Adipose tissue (tissue), 3 donors: ENCODE data around the gene HDAC3. TPM values are rescaled to one million over a fixed set of nuclear protein-coding genes. Genes with fewer than 3 reads are reported as not detected.

Experiments used
- H3K27ac ChIP-seq: one replicate; pipeline ENCODE4 v1.5.1; 2013; ENCODE audit warnings: low read depth, low read length
- WGBS, 3 donors: extraction: QIAGEN DNeasy Blood & Tissue Kit; methylation state at CpG; one replicate each; pipeline ENCODE4 v1.1.7; 2013; 5-methylcytosine and 5-hydroxymethylcytosine counted together
- polyA plus RNA-seq, 3 donors: library from polyadenylated mRNA; stranded (reverse); fragments of 200-250 nt; gene quantifications; one replicate each; pipeline ENCODE4 v1.2.3, GENCODE V29; 2013
- donor health status: healthy with polysubstance abuse.
- donor health status: Bipolar disorder and iron deficiency.
- donor health status: healthy.

The HDAC3 gene
- polyA plus RNA-seq, 3 donors, result 27.2 to 53.6 (median 35.3) TPM

GRCh38 chr5:141664733-141665461 lies 28.2 kb upstream of the HDAC3 start:
- H3K27ac ChIP-seq, result no peak overlapping the region
- WGBS, 3 donors, result 26 to 36% (median 32%) methylated on average over 13 of the region's 13 CpGs

- 84 to 87% (median 85%) methylated on average over 8 of the region's 8 CpGs for WGBS, 3 donors
Measured at GRCh38 chr5:141663506-141663905, 26.9 kb upstream of the HDAC3 start.

GRCh38 chr5:141662028-141662427 lies 25.4 kb upstream of the HDAC3 start:
- H3K27ac ChIP-seq, result no peak overlapping the region
- WGBS, 3 donors, result 80 to 85% (median 81%) methylated on average over 17 of the region's 17 CpGs

More at GRCh38 chr5:141663506-141663905, 26.9 kb upstream of the HDAC3 start:
- no peak overlapping the region for H3K27ac ChIP-seq

- 78 to 81% (median 79%) methylated on average over 8 of the region's 8 CpGs for WGBS, 3 donors
- H3K27ac ChIP-seq, result no peak overlapping the region
Measured at GRCh38 chr5:141657937-141658545, 21.4 kb upstream of the HDAC3 start.

GRCh38 chr5:141657404-141657803 lies 20.8 kb upstream of the HDAC3 start:
- no peak overlapping the region for H3K27ac ChIP-seq
- WGBS, 3 donors, result 92 to 97% (median 97%) methylated on average over 1 of the region's 1 CpG

- 87 to 97% (median 92%) methylated on average over 9 of the region's 9 CpGs for WGBS, 3 donors
- no peak overlapping the region for H3K27ac ChIP-seq
Measured at GRCh38 chr5:141656396-141656795, 19.7 kb upstream of the HDAC3 start.

GRCh38 chr5:141655020-141655419 lies 18.4 kb upstream of the HDAC3 start:
- 69 to 87% (median 87%) methylated on average over 7 of the region's 7 CpGs for WGBS, 3 donors
- H3K27ac ChIP-seq, result no peak overlapping the region

- WGBS, 3 donors, result 59 to 70% (median 67%) methylated on average over 2 of the region's 2 CpGs
- no peak overlapping the region for H3K27ac ChIP-seq
Measured at GRCh38 chr5:141654298-141654697, 17.6 kb upstream of the HDAC3 start.

- H3K27ac ChIP-seq, result no peak overlapping the region
- WGBS, 3 donors, result 53 to 66% (median 54%) methylated on average over 9 of the region's 9 CpGs
Measured at GRCh38 chr5:141651728-141652105, 15.1 kb upstream of the HDAC3 start.

GRCh38 chr5:141650851-141651727 lies 14.4 kb upstream of the HDAC3 start, which contains the start of gene FCHSD1:
Gene FCHSD1 (minus strand): TSS chr5:141651418. CDS start chr5:141651368, 50 bp downstream.
- H3K27ac ChIP-seq, result no peak within 1 kb of the TSS

GRCh38 chr5:141649972-141650371 lies 13.3 kb upstream of the HDAC3 start:
- no peak overlapping the region for H3K27ac ChIP-seq

More at GRCh38 chr5:141650851-141651727, 14.4 kb upstream of the HDAC3 start, which contains the start of gene FCHSD1:
- 4 to 5% (median 5%) methylated on average over 44 to 50 of the region's 50 CpGs for WGBS, 3 donors

- H3K27ac ChIP-seq, result no peak overlapping the region
- 93 to 97% (median 94%) methylated on average over 17 of the region's 17 CpGs for WGBS, 3 donors
Measured at GRCh38 chr5:141649056-141649688, 12.5 kb upstream of the HDAC3 start.

GRCh38 chr5:141647851-141648250 lies 11.2 kb upstream of the HDAC3 start:
- H3K27ac ChIP-seq, result no peak overlapping the region
- 82 to 93% (median 88%) methylated on average over 3 of the region's 3 CpGs for WGBS, 3 donors

- 88 to 95% (median 88%) methylated on average over 5 of the region's 5 CpGs for WGBS, 3 donors
- no peak overlapping the region for H3K27ac ChIP-seq
Measured at GRCh38 chr5:141647242-141647641, 10.6 kb upstream of the HDAC3 start.

GRCh38 chr5:141646026-141646425 lies 9.4 kb upstream of the HDAC3 start:
- WGBS, 3 donors, result 92 to 93% (median 92%) methylated on average over 6 of the region's 6 CpGs
- no peak overlapping the region for H3K27ac ChIP-seq

- 82 to 94% (median 91%) methylated on average over 2 of the region's 2 CpGs for WGBS, 3 donors
- no peak overlapping the region for H3K27ac ChIP-seq
Measured at GRCh38 chr5:141641634-141642267, 5.1 kb upstream of the HDAC3 start.

GRCh38 chr5:141640698-141641097 lies 4.0 kb upstream of the HDAC3 start:
- 84 to 91% (median 87%) methylated on average over 9 of the region's 9 CpGs for WGBS, 3 donors
- H3K27ac ChIP-seq, result no peak overlapping the region

GRCh38 chr5:141640051-141640415 lies 3.4 kb upstream of the HDAC3 start:
- H3K27ac ChIP-seq, result no peak overlapping the region
- 88 to 97% (median 89%) methylated on average over 3 of the region's 3 CpGs for WGBS, 3 donors
